HS-27A (cell line): Measurements from ENCODE around the gene PNKP.

ENCODE experiments used
- DNase-seq: peaks from one replicate; pipeline ENCODE4 v3.0.0-alpha.2; 2012; ENCODE audit warnings: low read depth, missing footprints

Gene PNKP

GRCh38 chr19:49866933-49867782 lies at the start of gene PNKP:
TSS of gene PNKP (minus strand) at chr19:49867576. CDS start at chr19:49867204, 372 bp downstream.
- DNase-seq = peak; percentile 85

- DNase-seq = no peak
Measured at GRCh38 chr19:49915271-49915670, 47.9 kb upstream of the PNKP start.

- DNase-seq = no peak
Measured at GRCh38 chr19:49913720-49914119, 46.3 kb upstream of the PNKP start.

- DNase-seq = no peak
Measured at GRCh38 chr19:49912965-49913685, 45.7 kb upstream of the PNKP start.

GRCh38 chr19:49911381-49912145 lies 44.2 kb upstream of the PNKP start:
- DNase-seq = no peak

- no peak for DNase-seq
Measured at GRCh38 chr19:49910179-49910578, 42.8 kb upstream of the PNKP start.

- DNase-seq = no peak
Measured at GRCh38 chr19:49908480-49909420, 41.4 kb upstream of the PNKP start.

GRCh38 chr19:49907745-49908446 lies 40.5 kb upstream of the PNKP start:
- no peak for DNase-seq

- DNase-seq = no peak
Measured at GRCh38 chr19:49906879-49907564, 39.6 kb upstream of the PNKP start.

- no peak for DNase-seq
Measured at GRCh38 chr19:49904136-49904535, 36.8 kb upstream of the PNKP start.

- no peak for DNase-seq
Measured at GRCh38 chr19:49896863-49897621, 29.7 kb upstream of the PNKP start, which contains the start of gene IL4I1. TSS of gene IL4I1 (minus strand) at chr19:49896887. CDS start at chr19:49896160, 727 bp downstream.

- no peak for DNase-seq
Measured at GRCh38 chr19:49895566-49896297, 28.4 kb upstream of the PNKP start.

- DNase-seq = no peak
Measured at GRCh38 chr19:49894879-49895565, 27.6 kb upstream of the PNKP start.

- DNase-seq = no peak
Measured at GRCh38 chr19:49894011-49894664, 26.8 kb upstream of the PNKP start.

- DNase-seq = no peak
Measured at GRCh38 chr19:49892716-49893115, 25.3 kb upstream of the PNKP start.

GRCh38 chr19:49891393-49891792 lies 24.0 kb upstream of the PNKP start:
- no peak for DNase-seq
